GM12891 (cell line): ENCODE results near the gene KRT15.

Experiments
- POLR2A ChIP-seq: IDR thresholded peaks from 2 replicates; pipeline ENCODE4 v1.6.1; 2011; ENCODE audit warnings: low read depth, low read length, control low read depth
- POLR2AphosphoS5 ChIP-seq: IDR thresholded peaks from 2 replicates; pipeline ENCODE4 v1.6.1; 2011; ENCODE audit warnings: low read depth, low read length, control low read depth
- POU2F2 ChIP-seq: IDR thresholded peaks from 2 replicates; pipeline ENCODE4 v1.6.1; 2011; ENCODE audit warnings: low read depth, mild to moderate bottlenecking, control low read depth, low read length, moderate library complexity
- TAF1 ChIP-seq: IDR thresholded peaks from 2 replicates; pipeline ENCODE4 v1.6.1; 2011; ENCODE audit warnings: low read depth, low read length, control low read depth

DNA sequence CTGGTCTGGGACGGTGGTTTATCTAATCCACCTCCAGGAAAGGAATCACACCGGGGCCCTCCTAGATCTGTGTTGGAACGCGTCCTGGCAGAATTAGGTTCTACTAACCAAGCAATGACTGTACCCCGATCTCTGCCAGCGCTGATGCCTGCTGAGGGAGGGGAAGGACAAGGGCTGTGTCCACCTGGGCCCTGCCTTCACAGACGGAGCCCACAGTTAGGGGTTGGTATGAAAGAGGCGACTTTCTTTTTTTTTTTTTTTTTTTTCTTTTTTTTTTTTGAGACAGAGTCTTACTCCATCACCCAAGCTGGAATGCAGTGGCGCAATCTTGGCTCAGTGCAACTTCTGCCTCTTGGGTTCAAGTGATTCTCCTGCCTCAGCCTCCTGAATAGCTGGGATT lies 19.3 kb upstream of the KRT15 start:
- TF ChIP-seq POLR2AphosphoS5 (no peak), POLR2A (no peak), TAF1 (no peak), POU2F2 (no peak)
